ENCODE measurements around the gene ATG16L2.

DNA sequence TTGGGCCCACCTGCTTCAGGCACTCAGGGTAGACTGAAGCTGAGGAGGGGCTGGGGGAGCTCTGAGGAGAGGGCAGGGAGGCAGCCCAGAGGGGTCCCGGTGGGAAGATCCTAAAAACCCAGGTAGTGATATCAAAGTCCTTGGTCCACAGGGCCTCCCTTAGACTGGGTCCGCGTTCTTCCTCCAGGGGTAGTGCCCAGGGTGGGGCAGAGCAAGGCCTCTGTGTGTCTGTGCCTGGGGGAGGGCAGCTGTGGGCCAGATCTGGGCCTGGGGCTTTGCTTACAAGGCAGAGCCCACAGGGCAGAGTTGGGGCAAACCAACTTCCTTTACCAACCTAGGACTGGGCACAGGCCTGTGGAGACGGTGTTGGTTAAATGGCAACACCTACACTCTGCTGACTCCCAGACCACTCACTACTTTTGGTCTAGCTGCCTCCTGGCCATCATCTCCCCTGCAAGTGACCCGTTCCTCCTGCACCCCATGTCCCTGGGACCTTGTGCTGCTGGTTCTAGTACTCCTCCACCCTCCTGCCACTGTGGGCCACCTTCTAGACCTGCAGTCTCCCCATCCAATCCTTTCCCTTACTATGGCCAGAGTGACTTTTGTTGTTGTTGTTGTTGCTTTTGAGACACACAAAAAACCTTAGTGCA lies 15.8 kb downstream of the ATG16L2 start:
- TF ChIP-seq POLR2A (IDR thresholded peaks at IDR 0.05; ENCODE audit: low read length) = no peak
- no peak for TF ChIP-seq GATA1 (IDR thresholded peaks at IDR 0.05; ENCODE audit: low read depth, low read length)

Data from erythroblast (primary cell).